CD14-positive monocyte (primary cell): ENCODE measurements around the gene DNAJC7. TPM values are rescaled to one million over a fixed set of nuclear protein-coding genes. Genes with fewer than 3 reads are reported as not detected.
"Not testable (repeated sequence)": the region's sequence is repeated elsewhere in the genome, so short reads cannot be mapped to it uniquely, and the experiment has no call there.

Experiments
- DNase-seq, 3 donors: peaks; one replicate each; pipeline ENCODE4 v3.0.0-alpha.2; 2011 to 2022
- H2AFZ ChIP-seq: 2 replicates; pipeline ENCODE4 v1.6.0; 2012; ENCODE audit warnings: mild to moderate bottlenecking, low read depth, low read length, inconsistent platforms; ENCODE audit not compliant: insufficient read depth, poor library complexity, severe bottlenecking
- H3K27ac ChIP-seq, 2 donors: 1 replicate in 1 of 2; 2 replicates in 1 of 2; pipeline ENCODE4 v1.5.1; 2012 to 2013; ENCODE audit warnings: low read length in 2 of 2, control low read depth in 1 of 2, inconsistent platforms in 1 of 2, low read depth in 1 of 2, mild to moderate bottlenecking in 1 of 2
- H3K27me3 ChIP-seq, 2 donors: one replicate each; pipeline versions ENCODE4 v1.6.0 to v1.6.1; 2011 to 2013; ENCODE audit warnings: low read length in 2 of 2; ENCODE audit not compliant: control insufficient read depth in 2 of 2, insufficient read depth in 2 of 2
- H3K36me3 ChIP-seq, 2 donors: replicated peaks in 1 of 2; 1 replicate in 1 of 2; 2 replicates in 1 of 2; pipeline versions ENCODE4 v1.5.1 to v1.6.1; 2012 to 2013; ENCODE audit warnings: low read length in 2 of 2, control low read depth in 1 of 2, inconsistent platforms in 1 of 2, mild to moderate bottlenecking in 1 of 2; ENCODE audit not compliant: insufficient read depth in 2 of 2, control insufficient read depth in 1 of 2
- H3K4me1 ChIP-seq, 2 donors: 1 replicate in 1 of 2; 2 replicates in 1 of 2; pipeline versions ENCODE4 v1.5.1 to v1.6.1; 2012 to 2013; ENCODE audit warnings: low read length in 2 of 2, control low read depth in 1 of 2, inconsistent platforms in 1 of 2, mild to moderate bottlenecking in 1 of 2, moderate library complexity in 1 of 2; ENCODE audit not compliant: insufficient read depth in 2 of 2, control insufficient read depth in 1 of 2
- H3K4me2 ChIP-seq: replicated peaks from 2 replicates; pipeline ENCODE3; 2012; ENCODE audit warnings: low read length, moderate library complexity, mild to moderate bottlenecking; ENCODE audit not compliant: poor library complexity, severe bottlenecking; ENCODE audit errors: extremely low read depth
- H3K4me3 ChIP-seq, 3 experiments: fragments of 200-600 bp in 1 of 3; sonication (generic) in 1 of 3; replicated peaks in 1 of 3; 1 replicate in 2 of 3; 2 replicates in 1 of 3; pipeline ENCODE4 v1.5.1; 2011 to 2013; ENCODE audit warnings: low read length in 3 of 3, mild to moderate bottlenecking in 3 of 3, control low read depth in 2 of 3, low read depth in 2 of 3, inconsistent platforms in 1 of 3, moderate library complexity in 1 of 3
- H3K79me2 ChIP-seq: 2 replicates; pipeline ENCODE4 v1.6.0; 2012; ENCODE audit warnings: mild to moderate bottlenecking, control low read depth, inconsistent platforms, low read length, moderate library complexity; ENCODE audit not compliant: insufficient read depth
- H3K9ac ChIP-seq: 2 replicates; pipeline ENCODE4 v1.6.0; 2017; ENCODE audit warnings: low read length, mild to moderate bottlenecking; ENCODE audit not compliant: insufficient read depth, poor library complexity, severe bottlenecking
- H3K9me3 ChIP-seq, 2 donors: replicated peaks in 1 of 2; 1 replicate in 1 of 2; 2 replicates in 1 of 2; pipeline versions ENCODE4 v1.5.1 to v1.6.1; 2012 to 2013; ENCODE audit warnings: low read length in 2 of 2, control low read depth in 1 of 2; ENCODE audit not compliant: control insufficient read depth in 1 of 2, insufficient read depth in 1 of 2
- H4K20me1 ChIP-seq: 2 replicates; pipeline ENCODE4 v1.6.0; 2012; ENCODE audit warnings: mild to moderate bottlenecking, low read length, control low read depth, moderate library complexity; ENCODE audit not compliant: insufficient read depth
- H3K27ac Mint-ChIP-seq, 7 donors: one replicate each; pipeline ENCODE4 v1.8.0; 2020; ENCODE audit warnings: mild to moderate bottlenecking in 7 of 7, mixed read lengths in 7 of 7, moderate library complexity in 6 of 7, inconsistent platforms in 2 of 7
- H3K27me3 Mint-ChIP-seq, 3 donors: one replicate each; pipeline ENCODE4 v1.8.0; 2021 to 2022; ENCODE audit warnings: low read depth in 3 of 3, mild to moderate bottlenecking in 3 of 3, mixed read lengths in 3 of 3, moderate library complexity in 3 of 3, inconsistent platforms in 1 of 3
- H3K36me3 Mint-ChIP-seq, 2 donors: one replicate each; pipeline ENCODE4 v1.8.0; 2020; ENCODE audit warnings: mixed read lengths in 2 of 2, inconsistent platforms in 1 of 2, mild to moderate bottlenecking in 1 of 2
- H3K4me1 Mint-ChIP-seq: one replicate; pipeline ENCODE4 v1.8.0; 2020; ENCODE audit warnings: mild to moderate bottlenecking, mixed read lengths
- H3K4me3 Mint-ChIP-seq, 2 donors: one replicate each; pipeline ENCODE4 v1.8.0; 2020; ENCODE audit warnings: mild to moderate bottlenecking in 2 of 2, mixed read lengths in 2 of 2, moderate library complexity in 1 of 2
- H3K9me3 Mint-ChIP-seq, 7 donors: one replicate each; pipeline ENCODE4 v1.8.0; 2020 to 2022; ENCODE audit warnings: mixed read lengths in 7 of 7, mild to moderate bottlenecking in 6 of 7, moderate library complexity in 6 of 7, inconsistent platforms in 2 of 7
- WGBS: methylation state at CpG from one replicate; pipeline ENCODE4 v1.1.5; 2013; ENCODE audit warnings: missing lambda C conversion rate; ENCODE audit not compliant: insufficient coverage; 5-methylcytosine and 5-hydroxymethylcytosine counted together
- intact Hi-C, 2 donors: fragments of 100-400 bp; cut with micrococcal nuclease; formaldehyde crosslinking; loops; one replicate each; pipeline versions ENCODE4 v1.15.0 to v1.15.1; 2023
- polyA plus RNA-seq, 3 donors: library from polyadenylated mRNA; depleted of rRNA in 1 of 3; unstranded in 2 of 3; stranded (reverse) in 1 of 3; fragments of 300-500 nt in 2 of 3; fragments of >200 nt in 1 of 3; fragmentation: Illumina TruSeq in 2 of 3; gene quantifications; 1 replicate in 2 of 3; 2 replicates in 1 of 3; pipeline ENCODE4 v1.2.3, GENCODE V29; 2012 to 2021
- TF ChIP-seq, protein P1 (sequence below): fragments of 200-600 bp; IDR thresholded peaks from one replicate; pipeline ENCODE4 v1.8.0; 2022; ENCODE audit warnings: antibody characterized with exemption, mild to moderate bottlenecking

The DNAJC7 gene
- polyA plus RNA-seq, 3 donors: 29.1 to 79.7 (median 59.6) TPM

DNA sequence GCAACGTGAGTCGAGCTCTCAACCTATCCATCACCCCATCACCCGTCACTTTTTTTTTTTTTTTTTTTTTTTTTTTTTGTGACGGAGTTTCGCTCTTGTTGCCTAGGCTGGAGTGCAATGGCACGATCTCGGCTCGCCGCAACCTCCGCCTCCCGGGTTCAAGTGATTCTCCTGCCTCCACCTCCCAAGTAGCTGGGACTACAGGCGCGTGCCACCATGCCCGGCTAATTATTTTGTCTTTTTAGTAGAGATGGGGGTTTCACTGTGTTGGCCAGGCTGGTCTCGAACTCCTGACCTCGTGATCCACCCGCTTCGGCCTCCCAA, 86.4 kb downstream of the DNAJC7 start:
- 87% methylated on average over 3 of the region's 18 CpGs for WGBS
- H3K27me3 ChIP-seq, H3K36me3 Mint-ChIP-seq, H3K27me3 Mint-ChIP-seq, intact Hi-C loops, H4K20me1 ChIP-seq, H3K79me2 ChIP-seq, H3K9me3 Mint-ChIP-seq, DNase-seq, H3K9ac ChIP-seq, H3K36me3 ChIP-seq, H3K9me3 ChIP-seq: not testable (repeated sequence)
- Mint-ChIP-seq H3K4me1 (peaks cover 41% of the 10 kb centered on the region), H3K4me3 (peak overlapping the region; percentile 80 to 90), H3K27ac (peak overlapping the region; percentile 89 to 98 (median 97))
- Histone ChIP-seq H3K4me3 (peak overlapping the region in 2 of 3 experiments; percentile 35 to 78), H3K27ac (peak overlapping the region; percentile 55 to 89), H3K4me2 (peak overlapping the region; percentile 78), H2AFZ (peak overlapping the region; percentile 78), H3K4me1 (peaks cover 37 to 46% of the 10 kb centered on the region in 2 donors)

DNA sequence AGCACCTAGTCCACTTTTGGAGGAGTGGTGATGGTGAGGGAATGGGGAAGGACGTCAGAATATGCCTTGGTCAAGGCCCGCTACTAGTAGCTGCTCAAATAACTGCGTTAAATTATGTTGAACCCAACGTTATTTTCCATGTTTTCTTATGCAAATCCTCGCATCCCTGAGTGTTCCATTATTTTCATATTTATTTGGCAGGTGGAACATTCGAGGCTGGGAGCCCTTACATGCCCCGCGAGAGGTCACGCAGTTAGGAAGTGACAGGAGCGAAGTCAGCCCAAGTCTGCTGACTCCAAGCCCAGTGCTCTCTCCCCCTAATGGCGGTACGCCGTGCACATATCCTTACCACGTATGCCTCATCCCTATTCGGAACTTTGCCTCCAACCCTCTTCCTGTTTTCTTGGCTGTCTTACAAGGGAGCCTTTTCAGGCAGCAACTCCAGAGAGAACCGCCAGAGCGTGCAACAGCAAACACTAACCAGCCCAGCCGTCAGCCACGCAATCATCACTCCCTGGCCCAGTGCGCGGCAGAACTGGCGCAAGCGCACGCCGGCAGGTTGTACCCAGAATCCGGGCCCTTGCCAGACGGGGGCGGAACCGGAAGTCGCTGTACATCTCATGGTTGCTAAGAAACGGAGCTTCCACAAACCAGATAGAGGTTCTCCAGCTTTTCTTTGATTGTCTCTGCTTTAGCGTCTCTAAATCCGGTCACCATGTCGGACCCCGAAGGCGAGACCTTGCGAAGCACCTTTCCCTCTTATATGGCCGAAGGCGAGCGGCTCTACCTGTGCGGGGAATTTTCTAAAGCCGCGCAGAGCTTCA, 87.0 kb downstream of the DNAJC7 start, which contains the start of gene ODAD4:
Gene ODAD4 (plus strand): TSS at position 609 of the 824 bp plus-strand sequence. CDS start 107 bp downstream, at position 716.
- DNase-seq: peak; percentile 98 to 99 (median 99)
- Histone ChIP-seq H3K79me2 (no peaks in the 10 kb centered on the region), H3K9ac (peak within 1 kb of the TSS; percentile 60), H3K4me1 (peaks cover 37 to 46% of the 10 kb centered on the region in 2 donors), H3K27me3 (no peaks in the 10 kb centered on the region), H4K20me1 (no peaks in the 10 kb centered on the region), H3K4me2 (peak within 1 kb of the TSS; percentile 78), H3K36me3 (no peaks in the 10 kb centered on the region), H2AFZ (peak within 1 kb of the TSS; percentile 81), H3K27ac (peak within 1 kb of the TSS; percentile 55 to 89), H3K9me3 (no peaks in the 10 kb centered on the region), H3K4me3 (peak within 1 kb of the TSS; percentile 35 to 78 (median 59))
- peaks cover 41% of the 10 kb centered on the region for H3K4me1 Mint-ChIP-seq
- peak within 1 kb of the TSS; percentile 80 to 90 for H3K4me3 Mint-ChIP-seq
- H3K27me3 Mint-ChIP-seq: peaks cover 0 to 2% (median 0%) of the 10 kb centered on the region in 3 donors
- 3% methylated on average over 34 of the region's 43 CpGs for WGBS
- peak within 1 kb of the TSS; percentile 89 to 98 (median 97) for H3K27ac Mint-ChIP-seq
- TF ChIP-seq, protein P1, sequence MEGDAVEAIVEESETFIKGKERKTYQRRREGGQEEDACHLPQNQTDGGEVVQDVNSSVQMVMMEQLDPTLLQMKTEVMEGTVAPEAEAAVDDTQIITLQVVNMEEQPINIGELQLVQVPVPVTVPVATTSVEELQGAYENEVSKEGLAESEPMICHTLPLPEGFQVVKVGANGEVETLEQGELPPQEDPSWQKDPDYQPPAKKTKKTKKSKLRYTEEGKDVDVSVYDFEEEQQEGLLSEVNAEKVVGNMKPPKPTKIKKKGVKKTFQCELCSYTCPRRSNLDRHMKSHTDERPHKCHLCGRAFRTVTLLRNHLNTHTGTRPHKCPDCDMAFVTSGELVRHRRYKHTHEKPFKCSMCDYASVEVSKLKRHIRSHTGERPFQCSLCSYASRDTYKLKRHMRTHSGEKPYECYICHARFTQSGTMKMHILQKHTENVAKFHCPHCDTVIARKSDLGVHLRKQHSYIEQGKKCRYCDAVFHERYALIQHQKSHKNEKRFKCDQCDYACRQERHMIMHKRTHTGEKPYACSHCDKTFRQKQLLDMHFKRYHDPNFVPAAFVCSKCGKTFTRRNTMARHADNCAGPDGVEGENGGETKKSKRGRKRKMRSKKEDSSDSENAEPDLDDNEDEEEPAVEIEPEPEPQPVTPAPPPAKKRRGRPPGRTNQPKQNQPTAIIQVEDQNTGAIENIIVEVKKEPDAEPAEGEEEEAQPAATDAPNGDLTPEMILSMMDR: peak; percentile 61
- no peaks in the 10 kb centered on the region for H3K9me3 Mint-ChIP-seq
- no peaks in the 10 kb centered on the region for H3K36me3 Mint-ChIP-seq
- intact Hi-C loops: no loop called here
